ENCODE results near the gene PHKA2.

- TF ChIP-seq CTCF (conservative IDR thresholded peaks at IDR 0.05; ENCODE audit: low read depth, low read length) (no peak), EZH2 (IDR thresholded peaks at IDR 0.05; ENCODE audit: low read length, unreplicated experiment) (no peak)
These were observed 108.5 kb downstream of the PHKA2 start for GRCh38 chrX:18875256-18875878.

Measured in PC-3 (cell line).